Effector CD4-positive, alpha-beta T cell (primary cell): ENCODE measurements around the gene FAM98C.
"Not testable (repeated sequence)": the region's sequence is repeated elsewhere in the genome, so short reads cannot be mapped to it uniquely, and the experiment has no call there.

Experiments
- DNase-seq: peaks from one replicate; pipeline ENCODE4 v3.0.0-alpha.2; 2020
- total RNA-seq: gene quantifications from one replicate; lab custom pipeline; 2026; lab: John Stamatoyannopoulos, UW

Gene FAM98C
- 29.3 reads per million, percentile 55 among the genes with 10 or more reads in this experiment for total RNA-seq

- DNase-seq, result peak; percentile 96
These were observed at the start of gene FAM98C for GRCh38 chr19:38402967-38403674. Gene FAM98C, plus strand, starts transcription at chr19:38403093. Its CDS starts 61 bp downstream, at chr19:38403154.

DNA sequence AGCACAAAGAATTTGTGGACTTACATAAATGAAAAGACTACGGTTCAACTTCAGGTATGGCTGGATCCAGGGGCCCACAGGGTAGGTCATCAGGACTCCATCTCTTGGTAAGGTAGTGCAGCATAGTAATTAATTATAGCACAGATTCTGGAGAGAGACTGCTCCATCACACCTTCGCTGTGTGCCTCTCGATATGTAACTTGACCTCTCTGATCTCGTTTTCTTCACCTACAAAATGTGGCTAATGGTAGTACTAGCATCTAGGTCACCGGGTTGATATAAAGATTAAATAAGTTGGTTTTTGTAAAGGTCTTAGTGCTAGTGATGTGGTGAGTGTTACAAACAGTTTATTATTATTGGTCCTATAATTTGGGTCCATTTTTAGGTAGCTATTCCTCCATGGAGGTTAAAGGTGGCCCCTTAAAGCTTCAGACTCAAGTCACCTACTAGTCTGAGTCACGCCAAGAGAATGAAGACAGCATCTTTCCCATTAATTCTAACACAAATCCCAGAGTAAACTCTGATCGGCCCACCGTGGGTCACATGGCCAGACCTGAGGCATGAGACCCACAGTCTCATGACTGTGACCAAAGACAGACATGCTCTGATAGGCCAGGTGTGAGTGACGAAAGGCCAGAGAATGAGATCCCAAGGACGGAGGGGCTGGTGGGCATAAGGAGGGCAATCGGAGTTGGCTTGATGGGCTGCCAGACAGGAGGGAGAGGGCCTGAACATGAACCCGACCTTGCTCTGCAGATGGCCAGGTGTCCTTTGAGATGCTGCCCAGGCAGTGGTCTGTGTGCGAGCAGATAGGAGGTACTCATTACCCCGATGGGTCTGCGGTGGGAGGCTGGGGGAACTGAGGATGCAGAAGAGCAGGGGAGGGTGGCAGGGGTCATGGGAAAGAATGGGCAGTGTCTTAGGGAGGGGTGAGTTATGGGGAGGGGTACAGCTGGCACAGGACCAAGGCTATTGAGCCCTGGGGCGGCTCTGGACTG lies 46.9 kb upstream of the FAM98C start:
- DNase-seq, result no peak

- no peak for DNase-seq
These were observed 44.8 kb upstream of the FAM98C start for GRCh38 chr19:38358071-38358470.

GRCh38 chr19:38359242-38360021 lies 43.5 kb upstream of the FAM98C start:
- no peak for DNase-seq

GRCh38 chr19:38360351-38360750 lies 42.5 kb upstream of the FAM98C start:
- DNase-seq, result no peak

GRCh38 chr19:38360839-38361631 lies 41.9 kb upstream of the FAM98C start:
- DNase-seq, result no peak

DNA sequence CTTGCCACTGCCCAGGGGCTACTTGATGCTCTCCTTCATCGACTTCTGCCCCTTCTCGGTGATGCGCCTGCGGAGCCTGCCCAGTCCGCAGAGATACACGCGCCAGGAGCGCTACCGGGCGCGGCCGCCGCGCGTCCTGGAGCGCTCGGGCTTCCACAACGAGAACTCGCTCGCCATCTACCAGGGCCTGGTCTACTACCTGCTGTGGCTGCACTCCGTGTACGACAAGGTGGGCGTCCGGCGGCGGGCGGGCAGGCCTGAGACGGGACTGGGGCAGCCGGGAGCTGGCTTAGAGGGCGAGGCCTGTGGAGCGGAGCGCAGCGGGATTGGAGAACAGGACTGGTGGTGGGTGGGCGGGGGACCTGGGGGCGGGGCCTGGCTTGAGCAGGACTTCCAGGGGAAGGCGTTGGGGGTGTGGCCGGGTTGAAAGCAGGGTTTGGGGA lies 41.2 kb upstream of the FAM98C start:
- peak; percentile 46 for DNase-seq

DNA sequence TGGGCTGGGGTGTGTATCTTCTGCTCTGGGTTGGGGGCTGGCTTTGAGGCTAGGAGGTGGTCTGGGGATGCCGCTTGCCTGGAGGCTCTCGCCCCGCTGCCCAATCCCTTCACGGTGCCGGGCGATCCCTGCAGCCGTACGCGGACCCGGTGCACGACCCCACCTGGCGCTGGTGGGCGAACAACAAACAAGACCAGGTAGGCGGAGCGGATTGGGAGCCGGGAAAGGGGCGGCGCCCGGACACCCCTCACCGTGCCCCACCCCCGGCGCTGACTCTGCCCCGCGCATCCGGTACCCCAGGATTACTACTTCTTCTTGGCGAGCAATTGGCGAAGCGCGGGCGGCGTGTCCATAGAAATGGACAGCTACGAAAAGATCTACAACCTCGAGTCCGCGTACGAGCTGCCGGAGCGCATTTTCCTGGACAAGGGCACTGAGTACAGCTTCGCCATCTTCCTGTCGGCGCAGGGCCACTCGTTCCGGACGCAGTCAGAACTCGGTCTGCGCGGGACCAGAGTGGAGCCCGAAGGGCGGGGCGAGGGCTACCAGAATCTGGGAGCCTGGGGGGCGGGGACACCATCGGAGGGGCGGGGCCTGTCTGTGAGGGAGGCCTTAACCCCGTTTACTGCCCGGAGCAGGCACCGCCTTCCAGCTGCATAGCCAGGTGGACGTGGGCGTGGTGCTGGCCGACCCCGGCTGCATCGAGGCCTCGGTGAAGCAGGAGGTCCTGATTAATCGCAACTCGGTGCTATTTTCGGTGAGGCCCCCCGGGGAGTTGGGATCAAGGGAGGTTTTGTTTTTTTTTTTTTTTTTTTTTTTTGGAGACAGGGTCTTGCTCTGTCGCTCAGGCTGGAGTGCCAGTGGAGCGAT lies 40.6 kb upstream of the FAM98C start:
- DNase-seq, result peak; percentile 34

GRCh38 chr19:38362946-38363688 lies 39.8 kb upstream of the FAM98C start:
- DNase-seq, result not testable (repeated sequence)

- no peak for DNase-seq
These were observed 35.9 kb upstream of the FAM98C start for GRCh38 chr19:38367041-38367440.

DNA sequence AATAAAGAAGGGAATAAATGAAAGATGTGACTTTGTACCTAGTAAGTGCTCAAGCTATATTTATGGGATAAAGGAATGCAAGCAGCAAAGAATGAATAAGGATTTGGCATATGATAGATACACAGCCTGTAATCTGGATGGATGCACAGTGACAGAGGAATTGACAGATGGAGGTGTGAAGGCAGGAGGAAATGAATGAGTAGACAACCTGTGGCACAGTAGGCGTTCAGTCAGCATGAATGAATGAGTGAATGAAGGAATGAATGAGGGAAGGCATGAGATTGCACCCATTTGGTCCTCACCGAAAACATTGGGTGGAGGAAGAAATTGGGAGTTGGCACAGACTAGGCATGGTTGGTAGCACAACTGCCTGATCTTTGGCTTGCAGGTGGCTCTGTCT lies 33.3 kb upstream of the FAM98C start:
- DNase-seq, result no peak

DNA sequence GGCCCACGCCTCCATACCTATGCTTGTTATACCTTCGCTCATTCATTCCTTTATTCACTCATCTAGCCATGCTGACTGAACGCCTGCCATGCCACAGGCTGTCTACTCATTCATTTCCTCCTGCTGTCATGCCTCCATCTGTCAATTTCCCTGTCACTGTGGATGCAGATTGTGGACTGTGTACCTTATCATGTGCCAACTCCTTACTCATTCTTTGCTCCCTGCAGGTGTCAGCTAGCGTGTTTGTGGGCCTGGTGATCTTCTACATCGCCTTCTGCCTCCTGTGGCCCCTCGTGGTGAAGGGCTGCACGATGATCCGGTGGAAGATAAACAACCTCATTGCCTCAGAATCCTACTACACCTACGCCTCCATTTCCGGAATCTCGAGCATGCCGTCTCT lies 32.6 kb upstream of the FAM98C start:
- no peak for DNase-seq

GRCh38 chr19:38371081-38371480 lies 31.8 kb upstream of the FAM98C start:
- no peak for DNase-seq

DNA sequence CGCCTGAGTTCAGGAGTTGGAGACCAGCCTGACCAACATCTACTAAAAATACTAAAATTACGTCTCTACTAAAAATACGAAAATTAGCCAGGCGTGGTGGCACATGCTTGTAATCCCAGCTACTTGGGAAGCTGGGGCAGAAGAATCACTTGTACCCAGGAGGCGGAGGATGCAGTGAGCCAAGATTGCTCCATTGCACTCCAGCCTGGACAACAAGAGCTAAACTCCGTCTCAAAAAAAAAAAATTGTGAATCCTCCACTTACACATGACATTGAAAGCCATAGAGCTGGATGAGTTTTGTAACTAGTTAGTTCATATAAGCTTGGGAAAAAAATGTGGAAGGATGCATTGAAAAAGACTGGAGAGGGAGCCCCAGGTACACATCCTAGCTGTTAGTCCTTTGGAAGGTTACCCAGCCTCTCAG lies 29.0 kb upstream of the FAM98C start:
- no peak for DNase-seq

DNA sequence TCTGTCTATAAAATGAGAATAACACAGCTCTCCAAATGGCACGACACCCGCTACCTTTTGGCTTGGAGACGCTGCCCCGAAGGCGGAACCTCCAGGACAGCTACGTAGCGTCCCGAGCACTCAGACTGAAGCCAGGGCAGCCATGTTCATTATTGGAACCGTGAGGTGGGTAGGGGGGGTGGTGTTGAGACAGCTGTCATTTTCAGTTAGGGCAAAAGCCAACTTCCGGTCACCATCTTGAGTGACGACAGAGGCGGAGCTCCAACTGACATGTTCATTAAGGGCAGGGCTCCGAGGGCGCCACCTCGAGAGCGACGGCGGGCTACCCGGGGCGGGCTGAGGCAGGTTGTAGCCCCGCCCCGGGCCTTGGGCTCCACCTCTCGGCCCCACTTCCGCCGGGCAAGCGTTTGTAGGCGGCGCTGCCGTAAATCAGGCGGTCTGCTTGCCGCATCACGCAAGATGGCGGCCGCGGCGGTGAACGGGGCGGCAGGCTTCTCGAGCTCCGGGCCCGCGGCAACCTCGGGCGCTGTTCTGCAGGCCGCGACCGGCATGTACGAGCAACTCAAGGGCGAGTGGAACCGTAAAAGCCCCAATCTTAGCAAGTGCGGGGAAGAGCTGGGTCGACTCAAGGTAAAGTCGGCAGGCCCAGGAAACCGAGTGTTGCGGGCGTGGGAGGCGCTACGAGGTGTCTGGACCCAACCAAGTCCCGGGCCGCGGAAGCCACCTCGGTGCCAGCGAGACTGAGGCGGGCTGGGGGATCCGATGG lies 28.4 kb upstream of the FAM98C start, which contains the start of gene PSMD8:
Gene PSMD8, plus strand, starts transcription at position 240 of the 766 bp plus-strand sequence. Its CDS starts 31 bp downstream, at position 271.
- DNase-seq, result peak; percentile 98

- no peak for DNase-seq
These were observed 27.8 kb upstream of the FAM98C start for GRCh38 chr19:38375098-38375493.

DNA sequence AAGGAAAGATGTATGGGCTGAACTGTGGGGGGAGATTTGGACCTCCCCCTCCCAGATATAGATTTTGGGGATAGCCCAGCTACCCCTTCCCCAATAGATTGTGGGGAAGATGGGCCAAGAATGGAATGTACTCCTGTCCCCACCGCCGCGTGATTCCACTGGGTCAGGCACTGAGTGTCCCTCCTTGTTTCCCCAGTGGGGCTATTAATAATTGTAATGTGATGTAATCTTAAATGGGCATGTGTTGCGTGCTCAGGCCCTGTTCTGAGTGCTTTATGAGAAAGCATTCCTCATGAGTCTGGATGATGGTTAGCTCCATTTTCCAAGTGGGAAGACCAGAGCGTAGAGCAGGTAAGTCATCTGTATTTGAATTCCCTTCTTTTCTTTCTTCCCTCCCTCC lies 27.1 kb upstream of the FAM98C start:
- no peak for DNase-seq

DNA sequence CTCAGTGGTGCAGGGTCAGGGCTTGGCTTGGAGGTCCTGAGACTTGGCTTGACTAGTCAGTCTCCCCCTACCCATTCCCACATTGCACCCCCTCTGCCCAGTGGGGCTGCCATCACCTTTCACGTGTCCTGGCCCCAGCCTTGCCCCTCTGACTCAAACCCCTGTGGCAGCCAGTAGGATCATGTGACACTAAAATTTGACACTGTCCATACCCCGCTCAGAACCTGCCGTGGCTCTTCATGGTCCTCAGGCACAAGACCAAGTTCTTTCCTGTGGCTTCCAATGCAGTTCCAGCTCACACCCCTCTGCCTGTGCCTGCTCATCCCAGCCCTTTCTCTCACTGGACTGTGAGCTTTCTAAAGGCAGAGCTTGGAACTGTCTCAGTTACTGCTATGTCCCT lies 26.3 kb upstream of the FAM98C start:
- DNase-seq, result no peak

DNA sequence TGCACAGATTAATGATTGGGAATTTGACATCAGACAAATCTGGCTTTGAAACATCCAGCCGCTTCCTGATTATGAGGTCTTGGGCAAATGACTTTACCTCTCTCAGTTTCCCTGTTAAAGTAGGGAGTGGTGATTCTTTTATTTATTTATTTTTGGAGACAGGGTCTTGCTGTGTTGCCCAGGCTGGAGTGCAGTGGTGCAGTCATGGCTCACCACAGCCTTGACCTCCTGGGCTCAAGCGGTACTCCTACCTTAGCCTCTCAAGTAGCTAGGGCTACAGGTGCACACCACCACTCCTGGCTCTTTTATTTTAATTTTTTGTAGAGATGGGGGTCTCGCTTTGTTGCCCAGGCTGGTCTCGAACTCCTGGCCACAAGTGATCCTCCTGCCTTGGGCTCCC lies 25.8 kb upstream of the FAM98C start:
- no peak for DNase-seq
